Brain microvascular endothelial cell (primary cell): Measurements from ENCODE around the gene ACER1.
"Not testable (repeated sequence)": the region's sequence is repeated elsewhere in the genome, so short reads cannot be mapped to it uniquely, and the experiment has no call there.

Experiments
- DNase-seq: peaks from one replicate; pipeline ENCODE4 v3.0.0-alpha.2; 2020
- H3K27ac ChIP-seq: fragments of 250-450 bp; sonication (Bioruptor Pico); 2 replicates; pipeline ENCODE4 v1.5.1; 2020; ENCODE audit warnings: mild to moderate bottlenecking, moderate library complexity
- H3K27me3 ChIP-seq: fragments of 250-450 bp; sonication (Bioruptor Pico); replicated peaks from 2 replicates; pipeline ENCODE4 v1.5.1; 2020; ENCODE audit warnings: mild to moderate bottlenecking
- H3K36me3 ChIP-seq: fragments of 250-450 bp; sonication (Bioruptor Pico); replicated peaks from 2 replicates; pipeline ENCODE4 v1.5.1; 2020; ENCODE audit warnings: mild to moderate bottlenecking
- H3K4me3 ChIP-seq: 2 replicates; pipeline ENCODE4 v1.5.1; 2011; ENCODE audit warnings: low read depth, mild to moderate bottlenecking, control low read depth, low read length, moderate library complexity
- in situ Hi-C: cut with HindIII; loops from 2 replicates; pipeline ENCODE4 v1.10.0; 2017; ENCODE audit warnings: low sequenced_read_pairs, low pct_ligation_motif_present
- TF ChIP-seq, protein P1 (sequence below): IDR thresholded peaks from 2 replicates; pipeline ENCODE4 v1.5.1; 2011; ENCODE audit warnings: low read depth, mild to moderate bottlenecking, moderate library complexity, low read length, control low read depth, inconsistent platforms; ENCODE audit errors: missing control alignments

ACER1 gene

DNA sequence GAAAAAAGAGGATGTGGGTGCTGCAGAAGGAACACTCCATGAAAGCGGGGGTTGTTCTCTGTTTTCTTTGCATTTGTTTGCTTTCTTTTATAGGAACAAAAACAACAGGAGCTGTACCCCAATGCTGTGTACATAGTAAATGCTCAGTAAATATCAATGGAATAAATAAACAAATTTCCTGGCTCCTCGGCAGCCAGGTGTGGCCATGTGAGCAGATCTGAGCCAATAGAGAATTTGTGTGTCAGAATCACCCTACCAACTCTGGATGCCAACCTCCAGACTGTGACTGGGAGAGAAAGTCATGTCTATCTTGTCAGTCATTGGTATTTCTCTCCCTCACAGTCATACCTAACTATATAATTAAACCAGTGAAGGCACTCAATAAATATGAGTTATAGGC lies 17.3 kb upstream of the ACER1 start:
- H3K27ac ChIP-seq, result no peak overlapping the region
- no peak overlapping the region for H3K4me3 ChIP-seq
- no peak for DNase-seq
- TF ChIP-seq, protein P1, sequence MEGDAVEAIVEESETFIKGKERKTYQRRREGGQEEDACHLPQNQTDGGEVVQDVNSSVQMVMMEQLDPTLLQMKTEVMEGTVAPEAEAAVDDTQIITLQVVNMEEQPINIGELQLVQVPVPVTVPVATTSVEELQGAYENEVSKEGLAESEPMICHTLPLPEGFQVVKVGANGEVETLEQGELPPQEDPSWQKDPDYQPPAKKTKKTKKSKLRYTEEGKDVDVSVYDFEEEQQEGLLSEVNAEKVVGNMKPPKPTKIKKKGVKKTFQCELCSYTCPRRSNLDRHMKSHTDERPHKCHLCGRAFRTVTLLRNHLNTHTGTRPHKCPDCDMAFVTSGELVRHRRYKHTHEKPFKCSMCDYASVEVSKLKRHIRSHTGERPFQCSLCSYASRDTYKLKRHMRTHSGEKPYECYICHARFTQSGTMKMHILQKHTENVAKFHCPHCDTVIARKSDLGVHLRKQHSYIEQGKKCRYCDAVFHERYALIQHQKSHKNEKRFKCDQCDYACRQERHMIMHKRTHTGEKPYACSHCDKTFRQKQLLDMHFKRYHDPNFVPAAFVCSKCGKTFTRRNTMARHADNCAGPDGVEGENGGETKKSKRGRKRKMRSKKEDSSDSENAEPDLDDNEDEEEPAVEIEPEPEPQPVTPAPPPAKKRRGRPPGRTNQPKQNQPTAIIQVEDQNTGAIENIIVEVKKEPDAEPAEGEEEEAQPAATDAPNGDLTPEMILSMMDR, result no peak
- in situ Hi-C loops, result no loop called here
- no peaks in the 10 kb centered on the region for H3K36me3 ChIP-seq
- no peaks in the 10 kb centered on the region for H3K27me3 ChIP-seq

DNA sequence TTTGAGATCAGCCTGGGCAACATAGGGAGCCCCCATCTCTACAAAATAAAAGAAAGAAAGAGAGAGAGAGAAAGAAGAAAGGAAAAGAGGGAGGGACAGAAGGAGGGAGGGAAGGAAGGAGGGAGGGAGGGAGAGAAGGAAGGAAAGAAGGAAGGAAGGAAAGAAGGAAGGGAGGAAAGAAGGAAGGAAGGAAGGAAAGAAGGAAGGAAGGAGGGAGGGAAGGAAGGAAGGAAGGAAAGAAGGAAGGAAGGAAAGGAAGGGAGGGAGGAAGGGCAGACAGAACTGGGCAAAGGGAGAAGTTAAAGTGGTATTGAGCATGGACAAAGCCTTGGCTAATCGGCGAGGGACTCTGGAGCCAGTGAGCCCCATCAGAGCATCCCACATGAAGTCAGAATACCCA lies 15.9 kb upstream of the ACER1 start:
- H3K4me3 ChIP-seq, DNase-seq, in situ Hi-C loops, H3K27ac ChIP-seq, H3K36me3 ChIP-seq, H3K27me3 ChIP-seq: not testable (repeated sequence)

DNA sequence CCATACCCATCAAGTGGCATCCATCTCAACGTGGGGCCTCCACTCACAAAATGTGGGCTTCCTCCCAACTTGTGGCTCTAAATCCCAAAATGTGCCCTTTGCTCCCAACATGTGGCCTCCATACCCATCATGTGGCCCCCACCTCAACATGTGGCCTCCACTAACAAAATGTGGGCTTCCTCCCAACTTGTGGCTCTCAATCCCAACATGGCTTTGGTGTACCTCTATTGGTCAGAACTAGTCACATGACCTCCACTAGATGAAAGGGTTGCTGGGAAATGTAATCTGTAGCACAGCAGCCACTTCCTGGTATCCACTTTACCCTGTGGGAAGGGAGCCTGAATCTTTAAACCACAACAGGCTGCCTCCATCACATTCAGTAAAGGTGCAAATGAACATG lies 10.1 kb upstream of the ACER1 start:
- in situ Hi-C loops, result no loop called here
- no peaks in the 10 kb centered on the region for H3K36me3 ChIP-seq

DNA sequence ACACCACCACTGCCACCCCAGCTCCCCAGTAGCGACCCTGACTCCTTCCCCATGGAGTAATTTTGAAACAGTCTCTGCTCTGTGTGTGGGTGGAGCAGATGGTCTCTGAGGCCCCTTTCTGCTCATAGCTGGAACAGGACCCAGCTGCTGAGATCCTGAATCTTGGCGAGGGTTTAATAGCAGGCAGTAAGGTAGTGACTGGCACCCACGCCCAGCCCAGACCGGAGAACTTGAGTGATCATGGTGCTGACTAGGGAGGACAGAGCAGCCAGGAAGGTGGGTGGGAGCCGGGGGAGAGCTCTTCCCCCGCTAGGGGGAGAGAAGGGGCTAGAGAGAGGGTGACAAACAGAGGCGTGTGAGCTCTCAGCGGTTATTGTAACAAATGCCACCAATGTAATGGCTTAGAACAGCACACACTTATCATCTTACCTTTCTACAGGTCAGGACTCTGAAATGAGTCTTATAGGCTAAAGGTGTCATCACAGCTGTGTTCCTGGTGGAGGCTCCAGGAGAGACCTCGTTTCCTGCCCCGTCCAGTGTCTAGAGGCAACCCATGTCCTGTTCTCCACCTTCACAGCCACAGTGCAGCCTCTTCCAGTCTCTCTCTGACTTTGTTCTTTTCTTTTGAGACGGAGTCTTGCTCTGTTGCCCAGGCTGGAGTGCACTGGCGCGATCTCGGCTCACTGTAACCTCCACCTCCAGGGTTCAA lies 7.2 kb upstream of the ACER1 start:
- TF ChIP-seq, protein P1, result no peak

More for the DNA sequence above, 10.1 kb upstream of the ACER1 start:
- no peak for DNase-seq
- TF ChIP-seq, protein P1, result no peak
- no peak overlapping the region for H3K4me3 ChIP-seq
- H3K27ac ChIP-seq, result no peak overlapping the region
- H3K27me3 ChIP-seq, result no peaks in the 10 kb centered on the region

DNA sequence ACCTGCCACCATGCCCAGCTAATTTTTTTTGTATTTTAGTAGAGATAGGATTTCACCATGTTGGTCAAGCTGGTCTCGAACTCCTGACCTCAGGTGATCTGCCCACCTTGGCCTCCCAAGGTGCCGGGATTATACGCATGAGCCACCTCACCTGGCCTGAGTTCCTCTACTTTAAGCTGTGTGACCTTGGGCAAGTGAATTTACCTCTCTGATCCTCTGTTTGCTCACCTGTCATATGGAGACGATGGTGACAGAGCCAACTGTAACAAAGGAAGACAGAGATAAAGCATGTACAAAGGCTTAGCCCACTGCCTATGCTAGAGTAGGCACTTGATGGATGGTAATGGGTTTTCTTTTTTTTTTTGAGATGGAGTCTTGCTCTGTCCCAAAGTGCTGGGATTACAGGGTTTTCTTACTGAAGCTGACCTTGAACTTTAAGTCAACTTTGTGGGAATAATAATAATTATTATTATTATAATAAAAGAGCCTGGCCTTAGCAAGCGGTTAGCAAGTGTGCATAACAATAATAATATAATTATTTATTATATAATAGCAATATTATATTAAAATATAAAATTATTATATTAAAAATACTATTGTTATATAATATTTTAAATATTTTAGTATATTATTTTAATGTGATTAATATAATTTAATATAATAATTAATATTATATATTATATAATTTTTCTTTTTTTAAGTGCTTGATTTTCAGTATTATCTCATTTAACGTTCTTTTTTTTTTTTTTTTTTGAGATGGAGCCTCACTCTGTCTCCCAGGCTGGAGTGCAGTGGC lies 1.3 kb upstream of the ACER1 start:
- TF ChIP-seq, protein P1, result no peak
- Histone ChIP-seq H3K36me3 (no peaks in the 10 kb centered on the region), H3K4me3 (no peak overlapping the region), H3K27me3 (no peaks in the 10 kb centered on the region), H3K27ac (no peak overlapping the region)
- no peak for DNase-seq
- in situ Hi-C loops, result no loop called here

More for the DNA sequence above, 7.2 kb upstream of the ACER1 start:
- Histone ChIP-seq H3K27me3 (no peaks in the 10 kb centered on the region), H3K27ac (no peak overlapping the region), H3K4me3 (no peak overlapping the region), H3K36me3 (no peaks in the 10 kb centered on the region)
- no peak for DNase-seq
- in situ Hi-C loops, result no loop called here

DNA sequence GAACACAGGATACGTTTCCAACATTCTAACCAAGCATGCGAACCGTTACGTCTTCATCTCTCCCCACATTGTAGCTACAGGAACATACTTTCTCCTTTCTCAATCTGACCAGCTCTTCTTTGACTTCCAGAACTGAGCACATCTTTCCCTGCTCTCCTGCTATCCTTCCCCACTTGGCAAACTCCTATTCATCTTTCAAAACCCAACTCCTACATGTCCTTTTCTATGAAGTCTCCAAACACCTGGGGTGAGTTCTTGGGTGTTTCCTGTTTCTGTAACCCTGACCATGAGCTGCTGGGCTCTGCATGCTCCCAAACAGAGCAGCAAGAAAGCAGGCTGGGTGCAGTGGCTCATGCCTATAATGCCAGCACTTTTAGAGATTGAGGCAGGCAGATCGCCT lies 6.6 kb downstream of the ACER1 start:
- TF ChIP-seq, protein P1, result no peak
- H3K27ac ChIP-seq, result no peak overlapping the region
- H3K27me3 ChIP-seq, result no peaks in the 10 kb centered on the region
- no peak for DNase-seq
- in situ Hi-C loops, result no loop called here
- no peak overlapping the region for H3K4me3 ChIP-seq
- no peaks in the 10 kb centered on the region for H3K36me3 ChIP-seq
